ENCODE measurements around the gene PANX3. TPM values are rescaled to one million over a fixed set of nuclear protein-coding genes. Genes with fewer than 3 reads are reported as not detected.

The PANX3 gene
- total and polyA plus RNA-seq, 10 of the 15 experiments (the other 5 are each of a cell fraction or from before 2014, with no cell fraction given): not detected

- Histone ChIP-seq H3K9me3 (replicated peaks; ENCODE audit: control insufficient read depth, insufficient read depth, low read length) (no peaks in the 10 kb centered on the region), H2AFZ (ENCODE audit: control insufficient read depth, low read depth, low read length) (no peak overlapping the region), H3K27me3 (replicated peaks in 1 of 2; ENCODE audit: control insufficient read depth in 2 of 2, insufficient read depth in 2 of 2, low read length in 1 of 2) (no peaks in the 10 kb centered on the region), H3K79me2 (ENCODE audit: control insufficient read depth, insufficient read depth, low read length) (no peaks in the 10 kb centered on the region), H3K4me2 (ENCODE audit: control insufficient read depth, insufficient read depth) (no peak overlapping the region), H3K36me3 (ENCODE audit: control insufficient read depth in 2 of 2, insufficient read depth in 2 of 2, low read length in 1 of 2) (no peaks in the 10 kb centered on the region), H4K20me1 (ENCODE audit: control insufficient read depth, insufficient read depth) (no peaks in the 10 kb centered on the region), H3K4me3 (no peak overlapping the region), H3K9ac (ENCODE audit: control insufficient read depth, insufficient read depth, low read length) (no peak overlapping the region), H3K27ac (ENCODE audit: control insufficient read depth, insufficient read depth) (no peak overlapping the region), H3K4me1 (ENCODE audit: control insufficient read depth, insufficient read depth, low read length) (no peaks in the 10 kb centered on the region)
- 9% methylated on average over 3 of the region's 3 CpGs for WGBS (ENCODE audit: insufficient coverage, insufficient replicate concordance, low lambda C conversion rate, missing lambda C conversion rate)
- in situ Hi-C loops (cut with MboI): no loop called here
- DNase-seq (ENCODE audit: low read depth, low spot score): no peak
- BruUV-seq (replicated peaks): no TSS peak
- ChIA-PET POLR2A (interaction anchor here (1.3 kb wide), 1 partner anchor 342 kb away, joined by 3 read pairs; the partner anchor contains the start of gene CCDC15), RAD21 (ENCODE audit: unreplicated experiment) (no interaction called here), CTCF (no interaction called here), SMC1A (ENCODE audit: uncharacterized antibody, unreplicated experiment) (interaction anchor here (0.6 kb wide), 2 partner anchors 283 to 1580 kb away, joined by 3 to 4 read pairs; no protein-coding TSS in a partner anchor)
- TF ChIP-seq POLR2AphosphoS5 (IDR thresholded peaks at IDR 0.05; ENCODE audit: low read length) (no peak), BMI1 (IDR thresholded peaks at IDR 0.05; ENCODE audit: borderline replicate concordance) (no peak), ZBTB11 (CRISPR knock-in tag; IDR thresholded peaks at IDR 0.05) (no peak), ATF3 (IDR thresholded peaks at IDR 0.05; ENCODE audit: borderline replicate concordance, extremely low read depth, low read depth, low read length) (no peak), MEF2B (IDR thresholded peaks at IDR 0.05; ENCODE audit: partially characterized antibody, poor library complexity, severe bottlenecking) (no peak), NKRF (conservative IDR thresholded peaks at IDR 0.05) (no peak), ATF2 (IDR thresholded peaks at IDR 0.05; ENCODE audit: low read length) (no peak), MLLT1 (IDR thresholded peaks at IDR 0.05) (no peak), ELK1 (IDR thresholded peaks at IDR 0.05; ENCODE audit: low read depth, low read length) (no peak), SRF (IDR thresholded peaks at IDR 0.05; ENCODE audit: low read depth in 2 of 2, low read length in 2 of 2) (no peak), CHD1 (IDR thresholded peaks at IDR 0.05; ENCODE audit: low read depth, low read length) (no peak)
- ATAC-seq: peak; percentile 60
- FAIRE-seq: no peak
- intact Hi-C loops (cut with micrococcal nuclease; ENCODE audit: unreplicated experiment): no loop called here
These were observed 817 bp downstream of the PANX3 start for GRCh38 chr11:124612045-124612444.

Data from GM12878 (cell line).